HepG2 (cell line): Measurements from ENCODE around the gene NDUFB7. TPM values are rescaled to one million over a fixed set of nuclear protein-coding genes. Genes with fewer than 3 reads are reported as not detected.
A peak's percentile ranks its signal among the peaks of the same experiment; 100 is the strongest.

Experiments
- HNF4A ChIP-seq: sonication (generic); formaldehyde crosslinking; IDR thresholded peaks from 2 replicates; pipeline ENCODE4 v1.4.0; 2020; ENCODE audit warnings: missing genetic modification reagents
- PTBP1 ChIP-seq: fragments of 200-400 bp; formaldehyde crosslinking; IDR thresholded peaks from 2 replicates; pipeline ENCODE4 v1.6.1; 2018; ENCODE audit warnings: low read length, low read depth; ENCODE audit not compliant: poor library complexity, severe bottlenecking
- RAD51 ChIP-seq: fragments of 450-650 bp; IDR thresholded peaks from 2 replicates; pipeline ENCODE4 v1.6.1; 2016; ENCODE audit warnings: borderline replicate concordance
- RFX3 ChIP-seq: IDR thresholded peaks from 2 replicates; pipeline ENCODE4 v1.6.1; 2016; ENCODE audit warnings: missing biosample characterization, missing genetic modification reagents
- SMAD9 ChIP-seq: sonication (generic); formaldehyde crosslinking; IDR thresholded peaks from 2 replicates; pipeline ENCODE4 v1.5.1; 2020; ENCODE audit warnings: mild to moderate bottlenecking, missing genetic modification reagents
- SP4 ChIP-seq: sonication (generic); formaldehyde crosslinking; IDR thresholded peaks from 2 replicates; pipeline ENCODE4 v1.8.1; 2023; ENCODE audit warnings: mild to moderate bottlenecking, missing genetic modification reagents
- TAF15 ChIP-seq: fragments of 200-400 bp; formaldehyde crosslinking; IDR thresholded peaks from one replicate; pipeline ENCODE4 v1.6.1; 2018; ENCODE audit warnings: mild to moderate bottlenecking, low read depth, low read length; ENCODE audit not compliant: poor library complexity, severe bottlenecking
- THAP11 ChIP-seq: IDR thresholded peaks from 2 replicates; pipeline ENCODE4 v1.6.1; 2016; ENCODE audit warnings: missing biosample characterization, missing genetic modification reagents
- ZBTB39 ChIP-seq: sonication (generic); formaldehyde crosslinking; IDR thresholded peaks from 2 replicates; pipeline ENCODE4 v1.5.0; 2020; ENCODE audit warnings: missing genetic modification reagents
- ZEB1 ChIP-seq: IDR thresholded peaks from 2 replicates; pipeline ENCODE4 v1.6.1; 2012; ENCODE audit warnings: mild to moderate bottlenecking, low read depth, inconsistent platforms; ENCODE audit not compliant: insufficient replicate concordance
- ZMYM2 ChIP-seq: sonication (generic); formaldehyde crosslinking; IDR thresholded peaks from 2 replicates; pipeline ENCODE4 v1.8.0; 2022; ENCODE audit warnings: mild to moderate bottlenecking, missing genetic modification reagents
- ZNF142 ChIP-seq: sonication (generic); formaldehyde crosslinking; IDR thresholded peaks from 2 replicates; pipeline ENCODE4 v1.4.0; 2020; ENCODE audit warnings: missing genetic modification reagents
- polyA plus RNA-seq, 8 experiments: library from polyadenylated mRNA; depleted of rRNA in 3 of 8; stranded (reverse) in 7 of 8; unstranded in 1 of 8; fragments of >200 nt; fragmentation: Illumina TruSeq in 4 of 8; extraction: Trizol in 4 of 8; gene quantifications; 2 replicates each; pipeline versions ENCODE4 v1.2.1 to v1.2.3, GENCODE V29; 2011 to 2016; ENCODE audit warnings: low read depth in 4 of 8, missing spikeins in 1 of 8, mixed read lengths in 1 of 8; ENCODE audit not compliant: insufficient read depth in 1 of 8
- total RNA-seq, 5 experiments: library from RNA; depleted of rRNA; stranded (reverse); fragments of >200 nt; fragmentation: Illumina TruSeq; extraction: Trizol; gene quantifications; 2 replicates each; pipeline ENCODE4 v1.2.3, GENCODE V29; 2016; ENCODE audit warnings: low read depth in 1 of 5
- TF ChIP-seq, protein P1 (sequence below): sonication (generic); formaldehyde crosslinking; IDR thresholded peaks from 2 replicates; pipeline ENCODE4 v1.4.0; 2020; ENCODE audit warnings: mild to moderate bottlenecking, missing genetic modification reagents
- TF ChIP-seq, protein P2 (sequence below): sonication (generic); formaldehyde crosslinking; IDR thresholded peaks from 2 replicates; pipeline ENCODE4 v1.9.0; 2022; ENCODE audit warnings: low read depth, missing genetic modification reagents
- TF ChIP-seq, protein P3 (sequence below): sonication (generic); formaldehyde crosslinking; IDR thresholded peaks from 2 replicates; pipeline ENCODE4 v1.4.0; 2020; ENCODE audit warnings: missing genetic modification reagents; ENCODE audit errors: not compliant biosample characterization
- TF ChIP-seq, protein P4 (sequence below): sonication (generic); formaldehyde crosslinking; IDR thresholded peaks from 2 replicates; pipeline ENCODE4 v1.5.0; 2020; ENCODE audit warnings: missing genetic modification reagents

The NDUFB7 gene
- total and polyA plus RNA-seq, 2 of the 13 experiments (the other 11 are each of a cell fraction or from before 2014, with no cell fraction given), result 156 to 198 TPM

GRCh38 chr19:14571695-14572490 lies at the start of gene NDUFB7 (continued):
- TF ChIP-seq, protein P1, sequence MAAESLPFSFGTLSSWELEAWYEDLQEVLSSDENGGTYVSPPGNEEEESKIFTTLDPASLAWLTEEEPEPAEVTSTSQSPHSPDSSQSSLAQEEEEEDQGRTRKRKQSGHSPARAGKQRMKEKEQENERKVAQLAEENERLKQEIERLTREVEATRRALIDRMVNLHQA (CRISPR knock-in tag), result no peak
- TF ChIP-seq, protein P2, sequence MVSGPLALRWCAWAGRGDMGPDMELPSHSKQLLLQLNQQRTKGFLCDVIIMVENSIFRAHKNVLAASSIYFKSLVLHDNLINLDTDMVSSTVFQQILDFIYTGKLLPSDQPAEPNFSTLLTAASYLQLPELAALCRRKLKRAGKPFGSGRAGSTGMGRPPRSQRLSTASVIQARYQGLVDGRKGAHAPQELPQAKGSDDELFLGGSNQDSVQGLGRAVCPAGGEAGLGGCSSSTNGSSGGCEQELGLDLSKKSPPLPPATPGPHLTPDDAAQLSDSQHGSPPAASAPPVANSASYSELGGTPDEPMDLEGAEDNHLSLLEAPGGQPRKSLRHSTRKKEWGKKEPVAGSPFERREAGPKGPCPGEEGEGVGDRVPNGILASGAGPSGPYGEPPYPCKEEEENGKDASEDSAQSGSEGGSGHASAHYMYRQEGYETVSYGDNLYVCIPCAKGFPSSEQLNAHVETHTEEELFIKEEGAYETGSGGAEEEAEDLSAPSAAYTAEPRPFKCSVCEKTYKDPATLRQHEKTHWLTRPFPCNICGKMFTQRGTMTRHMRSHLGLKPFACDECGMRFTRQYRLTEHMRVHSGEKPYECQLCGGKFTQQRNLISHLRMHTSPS (CRISPR knock-in tag), result no peak
- no peak for TF ChIP-seq ZEB1
- no peak for TF ChIP-seq ZMYM2 (CRISPR knock-in tag)
- peak; percentile 28; the same call in 1 of the 2 replicates for TF ChIP-seq HNF4A (CRISPR knock-in tag)
- TF ChIP-seq TAF15, result no peak
- TF ChIP-seq SP4 (CRISPR knock-in tag), result peak; percentile 64
- TF ChIP-seq ZBTB39 (CRISPR knock-in tag), result no peak
- TF ChIP-seq, protein P3, sequence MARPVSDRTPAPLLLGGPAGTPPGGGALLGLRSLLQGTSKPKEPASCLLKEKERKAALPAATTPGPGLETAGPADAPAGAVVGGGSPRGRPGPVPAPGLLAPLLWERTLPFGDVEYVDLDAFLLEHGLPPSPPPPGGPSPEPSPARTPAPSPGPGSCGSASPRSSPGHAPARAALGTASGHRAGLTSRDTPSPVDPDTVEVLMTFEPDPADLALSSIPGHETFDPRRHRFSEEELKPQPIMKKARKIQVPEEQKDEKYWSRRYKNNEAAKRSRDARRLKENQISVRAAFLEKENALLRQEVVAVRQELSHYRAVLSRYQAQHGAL (CRISPR knock-in tag), result no peak
- TF ChIP-seq PTBP1, result no peak
- TF ChIP-seq ZNF142 (CRISPR knock-in tag), result peak; percentile 66; the same call in 1 of the 2 replicates
- TF ChIP-seq RAD51, result no peak
- peak; percentile 34; the same call in 1 of the 2 replicates for TF ChIP-seq SMAD9 (CRISPR knock-in tag)
- TF ChIP-seq RFX3, result no peak
- TF ChIP-seq, protein P4, sequence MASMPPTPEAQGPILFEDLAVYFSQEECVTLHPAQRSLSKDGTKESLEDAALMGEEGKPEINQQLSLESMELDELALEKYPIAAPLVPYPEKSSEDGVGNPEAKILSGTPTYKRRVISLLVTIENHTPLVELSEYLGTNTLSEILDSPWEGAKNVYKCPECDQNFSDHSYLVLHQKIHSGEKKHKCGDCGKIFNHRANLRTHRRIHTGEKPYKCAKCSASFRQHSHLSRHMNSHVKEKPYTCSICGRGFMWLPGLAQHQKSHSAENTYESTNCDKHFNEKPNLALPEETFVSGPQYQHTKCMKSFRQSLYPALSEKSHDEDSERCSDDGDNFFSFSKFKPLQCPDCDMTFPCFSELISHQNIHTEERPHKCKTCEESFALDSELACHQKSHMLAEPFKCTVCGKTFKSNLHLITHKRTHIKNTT (CRISPR knock-in tag), result no peak
- peak; percentile 97 for TF ChIP-seq THAP11 (CRISPR knock-in tag)
